OCI-LY3 (cell line): ENCODE measurements around the gene RPS6KA5.
A peak's percentile ranks its signal among the peaks of the same experiment; 100 is the strongest.

Source experiments
- H2AFZ ChIP-seq: fragments of 200-600, 300-600 bp; shearing (Covaris generic); 2 replicates; pipeline ENCODE4 v1.6.0; 2014; ENCODE audit warnings: antibody characterized with exemption, low read depth, low read length
- H3K27ac ChIP-seq: fragments of 200-600, 300-600 bp; sonication (generic); 2 replicates; pipeline ENCODE4 v1.5.1; 2014; ENCODE audit warnings: mild to moderate bottlenecking, low read length, moderate library complexity, mixed read lengths
- H3K27me3 ChIP-seq: fragments of 200-600, 300-600 bp; sonication (generic); 2 replicates; pipeline ENCODE4 v1.6.1; 2014; ENCODE audit warnings: low read depth, low read length, mixed read lengths
- H3K36me3 ChIP-seq: fragments of 200-600, 300-600 bp; sonication (generic); replicated peaks from 2 replicates; pipeline ENCODE3; 2014; ENCODE audit warnings: low read depth, low read length, mixed read lengths
- H3K4me1 ChIP-seq: fragments of 300-600, 200-600 bp; sonication (generic); 2 replicates; pipeline ENCODE4 v1.6.1; 2014; ENCODE audit warnings: low read length, mixed read lengths
- H3K4me2 ChIP-seq: fragments of 200-600, 300-600 bp; sonication (generic); 2 replicates; pipeline ENCODE4 v1.6.1; 2014; ENCODE audit warnings: low read length, mixed read lengths
- H3K4me3 ChIP-seq: fragments of 300-600, 200-600 bp; sonication (generic); 2 replicates; pipeline ENCODE4 v1.5.1; 2014; ENCODE audit warnings: antibody characterized with exemption, mild to moderate bottlenecking, low read length, moderate library complexity
- H3K79me2 ChIP-seq: fragments of 300-600, 200-600 bp; shearing (Covaris generic); 2 replicates; pipeline ENCODE4 v1.6.1; 2014; ENCODE audit warnings: mild to moderate bottlenecking, low read length, mixed read lengths
- H3K9ac ChIP-seq: fragments of 300-600, 200-600 bp; shearing (Covaris generic); 2 replicates; pipeline ENCODE4 v1.6.0; 2014; ENCODE audit warnings: mild to moderate bottlenecking, low read length, moderate library complexity
- H3K9me3 ChIP-seq: fragments of 200-600, 300-600 bp; shearing (Covaris generic); 2 replicates; pipeline ENCODE4 v1.6.1; 2014; ENCODE audit warnings: low read length, mixed read lengths; ENCODE audit not compliant: insufficient read depth
- H4K20me1 ChIP-seq: fragments of 200-600, 300-600 bp; sonication (generic); 2 replicates; pipeline ENCODE4 v1.6.1; 2016; ENCODE audit warnings: low read length, mixed read lengths; ENCODE audit not compliant: insufficient read depth
- EZH2phosphoT487 ChIP-seq: fragments of 200-600 bp; shearing (Covaris generic); IDR thresholded peaks from 2 replicates; pipeline ENCODE4 v1.6.1; 2018; ENCODE audit warnings: antibody characterized with exemption, mixed run types, low read depth
- TF ChIP-seq, protein P1 (sequence below): fragments of 200-600, 300-600 bp; sonication (generic); IDR thresholded peaks from 2 replicates; pipeline ENCODE4 v1.5.1; 2014; ENCODE audit warnings: antibody characterized with exemption, low read length, low read depth

Gene RPS6KA5

GRCh38 chr14:90996967-90997366 lies 63.5 kb downstream of the RPS6KA5 start:
- TF ChIP-seq, protein P1, sequence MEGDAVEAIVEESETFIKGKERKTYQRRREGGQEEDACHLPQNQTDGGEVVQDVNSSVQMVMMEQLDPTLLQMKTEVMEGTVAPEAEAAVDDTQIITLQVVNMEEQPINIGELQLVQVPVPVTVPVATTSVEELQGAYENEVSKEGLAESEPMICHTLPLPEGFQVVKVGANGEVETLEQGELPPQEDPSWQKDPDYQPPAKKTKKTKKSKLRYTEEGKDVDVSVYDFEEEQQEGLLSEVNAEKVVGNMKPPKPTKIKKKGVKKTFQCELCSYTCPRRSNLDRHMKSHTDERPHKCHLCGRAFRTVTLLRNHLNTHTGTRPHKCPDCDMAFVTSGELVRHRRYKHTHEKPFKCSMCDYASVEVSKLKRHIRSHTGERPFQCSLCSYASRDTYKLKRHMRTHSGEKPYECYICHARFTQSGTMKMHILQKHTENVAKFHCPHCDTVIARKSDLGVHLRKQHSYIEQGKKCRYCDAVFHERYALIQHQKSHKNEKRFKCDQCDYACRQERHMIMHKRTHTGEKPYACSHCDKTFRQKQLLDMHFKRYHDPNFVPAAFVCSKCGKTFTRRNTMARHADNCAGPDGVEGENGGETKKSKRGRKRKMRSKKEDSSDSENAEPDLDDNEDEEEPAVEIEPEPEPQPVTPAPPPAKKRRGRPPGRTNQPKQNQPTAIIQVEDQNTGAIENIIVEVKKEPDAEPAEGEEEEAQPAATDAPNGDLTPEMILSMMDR = no peak
- TF ChIP-seq EZH2phosphoT487 = no peak
- Histone ChIP-seq H3K27ac (peak overlapping the region; percentile 55), H3K9ac (no peak overlapping the region), H3K36me3 (peaks cover 9% of the 10 kb centered on the region), H4K20me1 (no peaks in the 10 kb centered on the region), H3K27me3 (no peaks in the 10 kb centered on the region), H3K9me3 (0 out of 2 replicates have a peak, but pooled peaks cover 3% of the 10 kb centered on the region), H3K79me2 (no peaks in the 10 kb centered on the region), H3K4me2 (no peak overlapping the region), H2AFZ (no peak overlapping the region), H3K4me1 (peaks cover 24% of the 10 kb centered on the region), H3K4me3 (no peak overlapping the region)

GRCh38 chr14:90995785-90996184 lies 64.7 kb downstream of the RPS6KA5 start:
- 0 out of 2 replicates have a peak, but pooled peaks cover 3% of the 10 kb centered on the region for H3K9me3 ChIP-seq
- H2AFZ ChIP-seq = no peak overlapping the region
- no peaks in the 10 kb centered on the region for H3K27me3 ChIP-seq
- no peaks in the 10 kb centered on the region for H4K20me1 ChIP-seq
- peak overlapping the region; percentile 13; the same call in 1 of the 2 replicates for H3K9ac ChIP-seq
- peaks cover 21% of the 10 kb centered on the region for H3K4me1 ChIP-seq
- H3K4me3 ChIP-seq = peak overlapping the region; percentile 12; the same call in 1 of the 2 replicates
- peaks cover 9% of the 10 kb centered on the region for H3K36me3 ChIP-seq
- peak overlapping the region; percentile 20 for H3K27ac ChIP-seq
- no peaks in the 10 kb centered on the region for H3K79me2 ChIP-seq
- no peak for TF ChIP-seq EZH2phosphoT487
- TF ChIP-seq, protein P1 = no peak
- peak overlapping the region; percentile 40 for H3K4me2 ChIP-seq

DNA sequence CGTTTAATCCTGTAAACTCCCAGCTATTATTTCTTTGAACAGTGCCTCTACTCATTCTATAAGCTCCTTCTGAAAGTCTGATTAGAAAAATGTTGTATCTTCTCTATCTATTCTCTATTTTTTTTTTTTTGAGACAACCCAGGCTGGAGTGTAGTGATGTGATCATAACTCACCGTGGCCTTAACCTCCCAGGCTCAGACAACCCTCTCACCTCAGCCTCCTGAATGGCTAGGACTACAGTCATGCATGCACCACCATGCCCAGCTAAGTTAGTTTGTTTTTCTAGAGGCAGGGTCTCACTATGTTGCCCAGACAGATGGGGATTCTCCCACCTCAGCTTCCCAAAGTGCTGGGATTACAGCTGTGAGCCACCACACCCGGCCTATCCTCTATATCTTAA lies 66.6 kb downstream of the RPS6KA5 start:
- no peaks in the 10 kb centered on the region for H3K27me3 ChIP-seq
- no peaks in the 10 kb centered on the region for H4K20me1 ChIP-seq
- TF ChIP-seq EZH2phosphoT487 = no peak
- TF ChIP-seq, protein P1 = no peak
- H3K27ac ChIP-seq = no peak overlapping the region
- peaks cover 9% of the 10 kb centered on the region for H3K36me3 ChIP-seq
- H3K4me3 ChIP-seq = no peak overlapping the region
- no peak overlapping the region for H3K4me2 ChIP-seq
- no peak overlapping the region for H2AFZ ChIP-seq
- H3K79me2 ChIP-seq = no peaks in the 10 kb centered on the region
- 0 out of 2 replicates have a peak, but pooled peaks cover 3% of the 10 kb centered on the region for H3K9me3 ChIP-seq
- no peak overlapping the region for H3K9ac ChIP-seq
- peaks cover 21% of the 10 kb centered on the region for H3K4me1 ChIP-seq

GRCh38 chr14:90991690-90992443 lies 68.6 kb downstream of the RPS6KA5 start:
- TF ChIP-seq, protein P1 = no peak
- TF ChIP-seq EZH2phosphoT487 = no peak
- no peak overlapping the region for H3K4me2 ChIP-seq
- no peak overlapping the region for H3K27ac ChIP-seq
- no peak overlapping the region for H3K9ac ChIP-seq
- no peaks in the 10 kb centered on the region for H4K20me1 ChIP-seq
- H3K9me3 ChIP-seq = no peaks in the 10 kb centered on the region
- H3K36me3 ChIP-seq = peaks cover 3% of the 10 kb centered on the region
- H3K27me3 ChIP-seq = no peaks in the 10 kb centered on the region
- peaks cover 15% of the 10 kb centered on the region for H3K4me1 ChIP-seq
- H3K4me3 ChIP-seq = no peak overlapping the region
- H3K79me2 ChIP-seq = no peaks in the 10 kb centered on the region
- H2AFZ ChIP-seq = no peak overlapping the region
